ENCODE measurements around the gene DNAAF9. TPM values are rescaled to one million over a fixed set of nuclear protein-coding genes. Genes with fewer than 3 reads are reported as not detected.

The DNAAF9 gene
- total RNA-seq, 1 donor from 2014 or later, result 9.0 TPM

DNA sequence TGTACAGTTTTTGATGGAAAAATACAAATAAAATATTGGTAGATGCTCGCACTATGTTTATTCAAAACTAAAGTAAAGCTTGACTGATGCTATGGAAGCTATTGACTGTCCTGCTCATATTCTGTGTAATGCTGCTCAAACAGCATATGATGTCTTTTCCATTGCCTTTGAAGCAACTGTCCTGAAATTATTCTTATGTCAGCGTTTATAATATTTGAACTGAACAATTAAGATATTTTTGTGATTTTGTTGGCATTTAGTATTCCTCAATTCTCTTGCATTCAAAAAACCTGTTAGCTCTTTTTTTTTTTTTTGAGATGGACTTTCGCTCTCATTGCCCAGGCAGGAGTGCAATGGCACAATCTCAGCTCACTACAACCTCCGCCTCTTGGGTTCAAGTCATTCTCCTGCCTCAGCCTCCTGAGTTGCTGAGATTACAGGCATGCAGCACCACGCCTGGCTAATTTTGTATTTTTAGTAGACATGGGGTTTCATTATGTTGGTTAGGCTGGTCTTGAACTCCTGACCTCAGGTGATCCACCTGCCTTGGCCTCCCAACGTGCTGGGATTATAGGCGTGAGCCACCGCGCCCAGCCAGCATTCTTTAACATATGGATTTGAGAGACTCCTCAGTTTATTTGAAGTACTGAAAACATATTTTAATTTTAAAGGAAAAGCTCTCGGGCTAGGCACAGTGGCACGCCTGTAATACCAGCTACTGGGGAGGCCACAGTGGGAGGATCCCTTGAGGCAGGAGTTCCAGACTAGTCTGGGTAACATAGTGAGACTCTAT is 5.3 kb upstream of the DNAAF9 start:
- DNase-seq (ENCODE audit: low read depth, low spot score), result no peak

GRCh38 chr20:3410464-3410863 is 3.0 kb upstream of the DNAAF9 start:
- DNase-seq (ENCODE audit: low read depth, low spot score), result no peak

DNA sequence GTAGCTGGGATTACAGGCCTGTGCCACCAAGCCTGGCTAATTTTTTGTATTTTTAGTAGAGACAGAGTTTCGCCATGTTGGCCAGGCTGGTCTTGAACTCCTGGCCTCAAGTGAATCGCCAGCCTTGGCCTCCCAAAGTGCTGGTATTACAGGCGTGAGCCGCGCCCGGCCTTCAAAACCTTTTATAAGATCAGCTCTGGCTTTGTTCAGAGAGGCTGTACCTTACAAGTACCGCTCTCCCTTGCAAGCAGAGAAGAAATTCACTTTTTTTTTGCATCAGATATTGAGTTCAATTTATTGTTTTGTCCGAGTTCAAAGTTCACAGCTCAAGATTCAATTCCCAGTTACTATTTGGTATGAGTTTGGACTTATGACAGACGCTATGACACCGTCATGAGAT is 1.9 kb upstream of the DNAAF9 start:
- no peak for DNase-seq (ENCODE audit: low read depth, low spot score)

DNA sequence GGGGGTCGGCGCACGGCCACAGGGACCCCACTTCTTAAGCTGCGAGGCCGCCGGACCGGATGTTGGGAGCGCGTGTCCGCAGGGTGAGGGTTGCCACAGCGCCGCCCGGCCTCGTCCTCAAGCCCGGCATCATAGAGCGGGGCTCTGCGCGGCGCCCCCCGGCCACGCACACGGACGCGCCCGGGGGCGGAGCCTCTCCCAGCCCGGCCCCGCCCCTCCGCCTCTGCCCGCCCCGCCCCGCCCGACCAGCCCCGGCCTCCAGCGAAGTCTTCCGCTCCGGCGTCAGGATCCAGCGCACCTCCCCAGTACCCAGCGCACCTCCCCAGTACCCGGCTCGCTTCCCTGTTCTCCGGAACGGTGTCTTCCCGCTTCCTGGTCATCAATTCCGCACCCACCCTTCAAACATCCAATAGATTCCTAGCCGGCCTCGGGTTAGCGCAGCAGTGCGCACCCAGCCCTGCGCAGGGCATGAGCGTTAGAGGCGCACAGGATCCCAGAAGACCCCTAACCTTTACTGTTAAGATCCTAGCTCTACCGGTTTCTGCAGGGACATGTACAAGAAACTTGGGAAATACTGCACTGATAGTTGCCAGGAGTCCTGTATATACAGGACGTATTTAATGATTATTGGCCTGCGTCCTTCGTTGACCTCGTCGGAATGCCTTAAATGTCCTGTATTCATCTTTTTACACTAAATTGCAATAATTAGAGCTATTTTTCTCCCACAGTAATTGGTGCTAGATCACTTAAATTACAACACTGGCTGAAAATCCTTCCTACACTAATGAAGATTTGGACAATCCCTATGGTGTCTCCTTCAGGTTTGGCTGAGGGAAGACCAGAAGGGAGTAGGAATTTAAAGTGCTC is 535 bp upstream of the DNAAF9 start:
- peak; percentile 29 for DNase-seq (ENCODE audit: low read depth, low spot score)

DNA sequence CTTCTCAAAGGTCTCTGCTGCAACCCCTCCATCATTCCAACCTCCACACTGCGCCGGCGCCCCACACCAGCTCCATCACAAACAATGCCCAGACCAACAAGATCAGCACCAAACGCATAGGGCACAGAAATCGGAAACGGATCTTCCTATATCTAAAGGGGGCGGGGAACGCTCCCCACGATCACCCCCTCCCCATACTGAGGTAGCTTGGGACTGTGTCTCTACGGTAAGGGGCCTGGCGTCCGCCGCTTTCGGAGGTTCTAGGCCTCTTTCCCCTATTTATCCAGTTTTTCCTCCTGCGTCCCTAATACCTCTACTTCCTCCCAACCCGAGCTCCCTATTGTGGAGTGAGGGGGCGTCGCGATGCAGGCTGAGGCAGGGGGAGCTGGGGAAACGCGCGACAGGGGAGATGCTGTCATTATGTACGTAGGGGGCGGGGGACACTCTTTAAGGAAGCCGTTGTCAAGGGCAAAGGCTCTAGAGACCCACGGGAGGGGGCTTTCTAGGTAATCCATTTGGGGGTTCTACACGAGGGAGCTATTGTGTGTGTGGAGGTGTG is 909 bp downstream of the DNAAF9 start:
- DNase-seq (ENCODE audit: low read depth, low spot score), result no peak

GRCh38 chr20:3405696-3406358 is 1.6 kb downstream of the DNAAF9 start:
- DNase-seq (ENCODE audit: low read depth, low spot score), result no peak

- no peak for DNase-seq (ENCODE audit: low read depth, low spot score)
Observed at GRCh38 chr20:3405139-3405538, 2.3 kb downstream of the DNAAF9 start.

DNA sequence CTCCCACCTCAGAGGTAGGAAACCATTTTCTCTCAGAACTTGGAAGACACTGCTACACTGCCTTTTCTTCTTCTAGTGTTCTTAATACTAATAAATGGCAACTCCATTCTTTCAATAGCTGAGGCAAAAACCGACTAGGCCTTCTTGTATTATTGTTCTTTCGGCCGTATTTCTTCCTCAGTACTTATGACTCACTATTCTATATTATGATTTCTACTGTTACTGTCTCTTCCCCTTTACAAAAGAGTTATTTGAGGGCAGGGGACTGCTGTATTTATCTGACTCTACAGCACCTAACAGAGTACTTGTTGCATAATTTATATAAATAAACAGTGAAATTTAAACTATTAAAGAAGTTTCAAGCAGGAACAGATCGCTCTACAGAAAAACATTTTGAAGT is 3.1 kb downstream of the DNAAF9 start:
- DNase-seq (ENCODE audit: low read depth, low spot score), result no peak

DNA sequence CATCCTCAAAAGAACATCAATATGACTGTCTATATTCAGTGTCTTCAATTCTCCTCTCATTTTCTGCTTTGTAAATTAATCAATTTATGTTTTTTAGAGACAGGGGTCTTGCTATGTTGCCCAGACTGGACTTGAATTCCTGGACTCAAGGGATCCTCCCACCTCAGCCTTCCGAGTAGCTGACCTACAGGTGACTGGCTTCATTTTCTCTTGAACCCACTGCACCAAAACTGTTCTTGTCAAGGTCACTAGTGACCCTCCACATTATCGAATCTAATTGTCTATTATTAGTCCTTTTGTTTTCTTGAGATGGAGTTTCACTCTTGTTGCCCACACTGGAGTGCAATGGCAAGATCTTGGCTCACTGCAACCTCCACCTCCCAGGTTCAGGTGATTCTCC is 3.7 kb downstream of the DNAAF9 start:
- no peak for DNase-seq (ENCODE audit: low read depth, low spot score)

DNA sequence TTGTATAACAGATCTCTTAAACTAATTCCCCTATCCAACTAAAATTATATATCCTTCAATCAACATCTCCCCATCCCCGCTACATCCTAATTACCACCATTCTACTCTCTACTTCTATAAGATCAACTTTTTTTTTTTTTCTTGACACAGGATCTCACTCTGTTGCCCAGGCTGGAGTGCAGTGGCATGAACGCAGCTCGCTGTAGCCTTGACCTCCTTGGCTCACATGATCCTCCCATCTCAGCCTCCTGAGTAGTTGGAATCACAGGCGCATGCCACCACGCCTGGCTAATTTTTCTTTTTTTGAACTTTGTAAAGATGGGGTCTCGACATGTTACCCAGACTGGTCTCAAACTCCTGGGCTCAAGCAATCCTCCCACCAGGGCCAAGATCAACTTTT is 5.0 kb downstream of the DNAAF9 start:
- DNase-seq (ENCODE audit: low read depth, low spot score), result no peak

DNA sequence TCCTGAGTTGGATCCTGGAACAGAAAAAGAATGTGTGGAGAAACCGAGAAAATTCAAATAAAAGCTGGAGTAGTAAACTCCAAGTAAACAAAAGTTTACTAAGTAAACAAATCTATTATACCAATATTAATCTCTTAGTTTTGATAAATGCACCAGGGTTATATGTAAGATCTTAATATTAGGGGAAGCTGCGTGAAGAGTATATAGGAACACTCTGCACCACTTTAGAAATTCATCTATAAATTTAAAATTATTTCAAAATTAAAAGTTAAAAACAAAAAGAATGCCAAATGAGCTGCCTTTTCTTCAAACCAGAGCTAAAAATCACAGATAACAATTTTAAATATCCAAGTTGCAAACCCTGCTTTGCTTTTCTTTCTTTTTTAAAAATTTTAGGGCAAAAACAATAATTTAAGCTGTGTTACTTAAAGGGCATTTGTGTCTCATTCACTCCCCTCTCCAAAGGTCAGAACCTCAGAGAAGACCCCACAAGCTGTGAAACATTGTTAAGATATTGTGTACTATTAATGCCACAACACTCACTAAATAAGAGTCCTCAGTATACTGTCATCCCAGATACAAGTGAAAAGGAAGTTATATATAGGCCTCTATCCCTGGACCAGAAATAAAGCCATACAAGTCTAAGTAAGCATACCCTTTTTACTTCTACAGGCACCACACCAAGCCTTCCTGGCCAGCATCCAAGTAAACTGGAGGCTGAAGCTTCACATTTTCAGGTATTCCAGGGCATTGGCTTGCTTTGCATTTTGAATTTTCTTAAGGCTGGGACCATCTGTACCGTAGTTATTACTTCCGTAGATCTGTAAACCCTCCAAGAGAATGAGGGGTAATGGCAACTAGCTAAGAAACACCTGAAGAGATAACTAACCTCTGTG is 7.0 kb downstream of the DNAAF9 start:
- DNase-seq (ENCODE audit: low read depth, low spot score), result no peak

GRCh38 chr20:3398681-3399252 is 8.7 kb downstream of the DNAAF9 start:
- no peak for DNase-seq (ENCODE audit: low read depth, low spot score)

DNA sequence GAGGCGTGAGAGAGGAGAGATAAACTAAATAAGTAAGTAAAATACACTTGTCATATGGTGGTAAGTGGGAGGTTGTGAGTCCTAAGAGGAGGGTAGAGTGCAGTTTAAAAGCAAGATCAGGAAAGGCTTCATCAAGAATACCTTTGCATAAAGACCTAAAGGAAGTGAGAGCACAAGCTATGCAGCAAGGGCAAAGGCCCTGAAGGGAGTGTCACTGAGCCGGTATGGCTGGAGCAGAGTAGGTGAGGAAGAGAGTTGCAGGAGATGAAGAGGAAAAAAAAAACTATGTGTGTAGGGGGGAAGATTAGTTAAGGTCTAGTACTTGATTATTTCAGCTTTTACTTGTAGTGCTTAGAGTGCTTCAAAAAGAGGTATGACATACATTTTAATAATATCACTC is 11.0 kb downstream of the DNAAF9 start:
- DNase-seq (ENCODE audit: low read depth, low spot score), result no peak

- no peak for DNase-seq (ENCODE audit: low read depth, low spot score)
Observed at GRCh38 chr20:3392756-3393155, 14.7 kb downstream of the DNAAF9 start.

DNA sequence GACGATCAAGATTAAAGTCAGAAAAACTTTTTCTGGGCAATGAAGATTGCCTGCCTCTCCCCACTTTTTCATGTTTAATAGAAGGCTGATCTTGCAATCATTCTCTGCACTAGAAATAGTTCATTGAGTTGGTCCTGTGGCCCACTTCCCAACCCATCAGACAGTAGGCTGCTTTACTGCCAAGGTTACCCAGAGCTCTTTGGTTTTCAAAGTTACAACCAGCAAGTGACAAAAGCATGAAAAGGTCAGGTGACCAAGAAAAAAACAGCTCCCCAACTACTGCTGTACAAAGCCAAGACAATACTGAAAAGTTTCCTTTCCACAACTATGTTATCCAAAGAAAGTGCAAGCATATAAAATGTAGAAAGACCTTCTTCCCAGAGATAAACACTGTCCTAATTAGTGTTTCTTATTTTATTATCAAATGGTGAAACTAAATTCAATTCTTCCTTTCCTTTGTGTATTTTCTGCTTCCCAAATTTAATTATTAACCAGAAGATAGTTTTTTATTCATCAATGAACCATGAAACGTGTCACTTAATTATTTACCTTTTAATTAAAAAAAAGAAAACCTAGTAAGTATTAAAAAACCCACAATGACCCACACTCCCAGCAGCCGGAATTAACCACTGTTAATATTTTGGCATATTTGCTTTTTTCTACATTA is 16.6 kb downstream of the DNAAF9 start:
- no peak for DNase-seq (ENCODE audit: low read depth, low spot score)

- no peak for DNase-seq (ENCODE audit: low read depth, low spot score)
Observed at GRCh38 chr20:3383878-3384495, 23.5 kb downstream of the DNAAF9 start.

DNA sequence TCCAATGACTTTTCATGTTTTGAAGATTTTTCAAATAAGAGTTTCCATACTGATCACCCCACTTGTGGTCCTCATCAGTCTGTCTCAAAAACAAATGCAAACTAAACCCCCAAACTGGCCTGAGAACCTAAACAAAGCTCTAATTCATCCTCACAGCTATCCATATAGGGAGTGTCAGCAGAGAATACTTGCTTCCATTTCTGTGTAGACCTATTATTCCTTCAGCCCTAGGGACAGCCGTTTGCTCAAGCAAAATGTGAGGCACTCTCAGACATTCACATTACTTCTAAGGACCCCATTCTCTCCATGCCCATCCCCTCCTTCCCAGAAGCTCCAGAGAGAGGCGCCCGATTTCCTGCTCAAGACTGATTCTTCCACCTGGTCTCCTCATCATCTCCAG is 24.6 kb downstream of the DNAAF9 start:
- no peak for DNase-seq (ENCODE audit: low read depth, low spot score)

GRCh38 chr20:3380228-3381070 is 27.0 kb downstream of the DNAAF9 start:
- DNase-seq (ENCODE audit: low read depth, low spot score), result no peak

GRCh38 chr20:3378138-3378537 is 29.3 kb downstream of the DNAAF9 start:
- DNase-seq (ENCODE audit: low read depth, low spot score), result peak; percentile 41
